Chondrocyte (in vitro differentiated cells): ENCODE data around the gene MRPS35. TPM values are rescaled to one million over a fixed set of nuclear protein-coding genes. Genes with fewer than 3 reads are reported as not detected.

Source experiments
- DNase-seq: peaks from one replicate; pipeline ENCODE4 v3.0.0; 2021; ENCODE audit warnings: mixed read lengths, low spot score
- H3K27ac Mint-ChIP-seq: one replicate; pipeline ENCODE4 v1.8.0; 2021; ENCODE audit warnings: mild to moderate bottlenecking, moderate library complexity, mixed read lengths; ENCODE audit not compliant: unreplicated experiment
- H3K27me3 Mint-ChIP-seq: 2 replicates; pipeline ENCODE4 v1.8.0; 2021; ENCODE audit warnings: low read depth, mixed read lengths
- H3K36me3 Mint-ChIP-seq: 2 replicates; pipeline ENCODE4 v1.8.0; 2021; ENCODE audit warnings: low read depth, mixed read lengths
- H3K4me1 Mint-ChIP-seq: 2 replicates; pipeline ENCODE4 v1.8.0; 2021; ENCODE audit warnings: low read depth, mild to moderate bottlenecking, mixed read lengths
- H3K4me3 Mint-ChIP-seq: one replicate; pipeline ENCODE4 v1.8.0; 2021; ENCODE audit warnings: mild to moderate bottlenecking, moderate library complexity, mixed read lengths; ENCODE audit not compliant: unreplicated experiment
- H3K9me3 Mint-ChIP-seq: 2 replicates; pipeline ENCODE4 v1.8.0; 2021; ENCODE audit warnings: low read depth, mixed read lengths
- CTCF ChIP-seq: fragments of 200-600 bp; sonication (generic); IDR thresholded peaks from 2 replicates; pipeline ENCODE4 v1.5.0; 2021; ENCODE audit warnings: antibody characterized with exemption, mild to moderate bottlenecking, moderate library complexity
- total RNA-seq: library from RNA; stranded (reverse); gene quantifications from 3 replicates; pipeline ENCODE4 v1.2.1, GENCODE V29; 2021

Gene MRPS35
- total RNA-seq, 1 donor from 2014 or later = 33.1 TPM

DNA sequence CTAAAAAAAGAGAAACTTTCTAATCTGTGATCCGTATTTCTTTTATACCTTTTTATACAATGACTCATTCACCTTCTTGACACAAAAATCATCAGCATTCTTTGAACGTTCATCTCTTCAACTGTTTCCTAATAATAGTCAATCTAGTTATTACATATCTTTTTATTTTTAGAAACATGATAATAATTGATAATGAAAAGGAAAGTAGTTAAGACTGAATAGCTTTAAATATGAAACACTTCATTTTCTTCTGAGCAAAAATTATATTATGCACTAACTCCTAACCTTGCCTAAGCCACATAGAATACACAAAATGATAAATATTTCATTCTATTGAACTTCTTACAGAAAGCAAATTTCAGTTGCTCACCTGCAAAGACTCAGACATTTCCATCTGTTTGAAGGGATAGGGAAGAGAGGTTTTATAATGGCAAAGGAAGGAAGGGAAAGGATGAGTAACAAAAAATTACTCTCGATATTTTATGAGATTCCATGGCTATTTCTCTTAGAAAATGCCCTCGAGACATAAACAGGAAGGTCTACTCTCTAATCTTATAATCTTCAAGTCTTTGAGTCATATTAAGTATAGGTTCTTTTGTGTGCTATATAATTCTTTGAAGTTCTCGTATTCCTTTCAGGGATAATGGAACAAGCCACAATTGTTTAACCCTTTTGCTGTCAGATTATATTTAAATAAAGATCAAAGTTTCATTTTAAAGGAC, 61.9 kb downstream of the MRPS35 start:
- no peak for DNase-seq
- no peak for TF ChIP-seq CTCF

DNA sequence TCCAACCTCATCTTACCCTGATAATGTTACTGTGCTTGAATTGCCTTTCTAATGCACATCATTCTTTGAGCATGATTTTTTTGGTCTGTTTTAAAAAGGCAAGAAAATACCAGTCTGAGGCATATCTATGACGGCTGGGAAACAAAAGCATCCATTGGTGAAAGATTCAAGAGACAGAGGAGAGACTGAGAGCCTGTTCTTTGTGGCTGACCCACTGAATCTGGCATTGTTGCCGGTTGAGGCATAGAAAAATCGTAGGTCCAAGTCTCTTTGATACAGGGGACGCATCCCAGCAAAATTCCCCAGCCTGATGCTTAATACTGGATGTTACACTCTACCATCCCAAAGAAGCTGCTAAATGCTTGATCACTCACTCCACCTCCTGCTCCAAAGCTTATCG, 66.5 kb downstream of the MRPS35 start:
- Mint-ChIP-seq H3K36me3 (peaks cover 3% of the 10 kb centered on the region), H3K9me3 (no peaks in the 10 kb centered on the region), H3K4me1 (peaks cover 19% of the 10 kb centered on the region), H3K27me3 (no peaks in the 10 kb centered on the region), H3K27ac (no peak overlapping the region), H3K4me3 (no peak overlapping the region)
- DNase-seq = no peak
- no peak for TF ChIP-seq CTCF

More for the DNA sequence above, 61.9 kb downstream of the MRPS35 start:
- peaks cover 7% of the 10 kb centered on the region for H3K4me1 Mint-ChIP-seq
- H3K4me3 Mint-ChIP-seq = no peak overlapping the region
- H3K36me3 Mint-ChIP-seq = no peaks in the 10 kb centered on the region
- H3K9me3 Mint-ChIP-seq = no peaks in the 10 kb centered on the region
- no peak overlapping the region for H3K27ac Mint-ChIP-seq
- no peaks in the 10 kb centered on the region for H3K27me3 Mint-ChIP-seq

DNA sequence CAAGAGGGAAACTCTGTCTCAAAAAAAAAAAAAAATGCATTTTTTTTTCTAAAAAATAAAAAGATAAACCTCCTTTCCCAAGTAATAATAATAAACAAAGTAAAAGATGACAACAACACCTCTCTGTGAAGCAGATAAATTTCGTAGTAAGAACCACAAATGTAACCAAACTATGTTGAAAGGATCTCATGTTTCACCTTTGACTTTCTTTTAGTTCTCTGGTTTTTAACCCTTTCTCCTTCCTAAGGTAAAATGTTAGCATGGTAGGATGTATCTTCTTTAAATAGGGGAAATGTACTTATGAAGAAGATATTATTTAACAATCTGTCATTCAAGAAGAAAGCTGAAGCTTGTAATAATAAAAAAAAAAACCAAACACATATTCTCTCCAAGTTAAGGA, 67.6 kb downstream of the MRPS35 start:
- Mint-ChIP-seq H3K27ac (no peak overlapping the region), H3K9me3 (no peaks in the 10 kb centered on the region), H3K4me1 (peaks cover 28% of the 10 kb centered on the region), H3K36me3 (peaks cover 3% of the 10 kb centered on the region), H3K27me3 (no peaks in the 10 kb centered on the region), H3K4me3 (no peak overlapping the region)
- no peak for TF ChIP-seq CTCF
- no peak for DNase-seq

- Mint-ChIP-seq H3K4me1 (peaks cover 29% of the 10 kb centered on the region), H3K9me3 (no peaks in the 10 kb centered on the region), H3K27me3 (no peaks in the 10 kb centered on the region), H3K36me3 (peaks cover 3% of the 10 kb centered on the region), H3K4me3 (peak overlapping the region; percentile 86), H3K27ac (peak overlapping the region; percentile 93)
- no peak for TF ChIP-seq CTCF
- DNase-seq = no peak
These were observed 68.8 kb downstream of the MRPS35 start for GRCh38 chr12:27779416-27779919.

DNA sequence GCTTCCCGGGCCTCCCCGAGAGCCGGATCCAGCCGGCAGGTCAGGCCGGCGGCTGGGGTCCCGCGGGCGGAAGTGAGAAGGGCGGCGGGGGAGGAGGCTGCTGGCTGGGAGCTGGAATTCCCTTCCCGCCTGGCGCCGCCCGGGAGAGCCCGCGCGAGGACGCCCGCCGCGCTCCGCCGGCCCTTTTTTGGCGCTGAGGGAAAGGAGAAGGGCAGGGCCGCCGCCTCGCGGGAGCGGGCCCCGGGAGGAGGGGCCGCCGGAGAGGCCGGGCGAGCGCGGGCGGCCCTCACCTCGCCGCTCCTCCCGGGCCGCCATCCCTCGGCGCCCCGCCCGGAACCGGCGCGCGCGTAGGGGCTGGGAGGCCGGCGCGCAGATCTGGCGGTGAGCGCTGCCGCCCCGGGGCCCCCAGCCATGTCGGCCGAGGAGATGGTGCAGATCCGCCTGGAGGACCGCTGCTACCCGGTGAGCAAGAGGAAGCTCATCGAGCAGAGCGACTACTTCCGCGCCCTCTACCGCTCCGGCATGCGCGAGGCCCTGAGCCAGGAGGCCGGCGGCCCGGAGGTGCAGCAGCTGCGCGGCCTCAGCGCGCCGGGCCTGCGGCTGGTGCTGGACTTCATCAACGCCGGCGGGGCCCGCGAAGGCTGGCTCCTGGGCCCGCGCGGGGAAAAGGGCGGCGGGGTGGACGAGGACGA, 69.4 kb downstream of the MRPS35 start, which contains the start of the genes KLHL42 and MANSC4:
Gene KLHL42, plus strand, starts transcription at position 314 of the 692 bp plus-strand sequence. Its CDS starts 98 bp downstream, at position 412.
Gene MANSC4, minus strand, starts transcription at position 317 of the 692 bp plus-strand sequence. CDS start 8,960 bp downstream, outside the sequence.
- Mint-ChIP-seq H3K27me3 (no peaks in the 10 kb centered on the region), H3K9me3 (no peaks in the 10 kb centered on the region), H3K4me1 (peaks cover 33% of the 10 kb centered on the region), H3K27ac (peak within 1 kb of the TSS; percentile 93), H3K36me3 (peaks cover 3% of the 10 kb centered on the region), H3K4me3 (peak within 1 kb of the TSS; percentile 86)
- TF ChIP-seq CTCF = peak; percentile 38
- DNase-seq = peak; percentile 91
